Prostate gland (tissue), 2 donors: Measurements from ENCODE around the gene PNMA8C.

Source experiments
- CTCF ChIP-seq, 4 experiments: fragments of 200-600 bp in 2 of 4; fragments of 450-650 bp in 2 of 4; sonication (generic) in 2 of 4; IDR thresholded peaks; 1 replicate in 3 of 4; 2 replicates in 1 of 4; pipeline ENCODE4 v1.5.1; 2016 to 2019; ENCODE audit warnings: antibody characterized with exemption in 4 of 4, mild to moderate bottlenecking in 2 of 4, moderate library complexity in 2 of 4
- POLR2AphosphoS5 ChIP-seq: sonication (generic); formaldehyde crosslinking; IDR thresholded peaks from one replicate; pipeline ENCODE4 v1.6.1; 2017; ENCODE audit warnings: antibody characterized with exemption

- no peak for TF ChIP-seq CTCF (IDR thresholded peaks at IDR 0.05)
- no peak for TF ChIP-seq POLR2AphosphoS5
Measured at GRCh38 chr19:46381756-46382345, 46.9 kb downstream of the PNMA8C start.
